ENCODE data around the gene CEACAM20.
A peak's percentile ranks its signal among the peaks of the same experiment; 100 is the strongest.
"Not testable (repeated sequence)": the region's sequence is repeated elsewhere in the genome, so short reads cannot be mapped to it uniquely, and the experiment has no call there.

The CEACAM20 gene

GRCh38 chr19:44498988-44499387 lies 30.5 kb downstream of the CEACAM20 start:
- H3K9ac ChIP-seq: no peak overlapping the region
- H3K36me3 ChIP-seq: peaks cover 53% of the 10 kb centered on the region
- peaks cover 57% of the 10 kb centered on the region for H3K9me3 ChIP-seq
- H4K20me1 ChIP-seq: no peaks in the 10 kb centered on the region
- no peaks in the 10 kb centered on the region for H3K27me3 ChIP-seq
- H3K4me1 ChIP-seq: peaks cover 17% of the 10 kb centered on the region
- no peak for TF ChIP-seq Cebpa-rat (IDR thresholded peaks at IDR 0.05)
- no peak overlapping the region for H3K27ac ChIP-seq
- H3K4me3 ChIP-seq: peak overlapping the region; percentile 76
- H3K4me2 ChIP-seq: peak overlapping the region; percentile 84

- Histone ChIP-seq H3K27ac (no peak overlapping the region), H3K36me3 (peaks cover 76% of the 10 kb centered on the region), H3K4me1 (peaks cover 17% of the 10 kb centered on the region), H3K9ac (no peak overlapping the region), H3K4me3 (peak overlapping the region; percentile 52), H4K20me1 (no peaks in the 10 kb centered on the region), H3K27me3 (no peaks in the 10 kb centered on the region), H3K9me3 (peaks cover 80% of the 10 kb centered on the region), H3K4me2 (no peak overlapping the region)
- TF ChIP-seq Cebpa-rat (IDR thresholded peaks at IDR 0.05): no peak
Measured at GRCh38 chr19:44496711-44497110, 32.8 kb downstream of the CEACAM20 start.

- no peaks in the 10 kb centered on the region for H4K20me1 ChIP-seq
- no peaks in the 10 kb centered on the region for H3K4me1 ChIP-seq
- H3K9ac ChIP-seq: no peak overlapping the region
- no peak for TF ChIP-seq Cebpa-rat (IDR thresholded peaks at IDR 0.05)
- H3K9me3 ChIP-seq: peaks cover 100% of the 10 kb centered on the region
- H3K4me2 ChIP-seq: no peak overlapping the region
- H3K4me3 ChIP-seq: peak overlapping the region; percentile 49
- H3K36me3 ChIP-seq: peaks cover 95% of the 10 kb centered on the region
- no peaks in the 10 kb centered on the region for H3K27me3 ChIP-seq
- H3K27ac ChIP-seq: no peak overlapping the region
Measured at GRCh38 chr19:44476559-44477408, 52.7 kb downstream of the CEACAM20 start.

GRCh38 chr19:44468730-44469129 lies 60.7 kb downstream of the CEACAM20 start:
- H3K9me3 ChIP-seq: peaks cover 97% of the 10 kb centered on the region
- not testable (repeated sequence) for H3K4me1 ChIP-seq, H3K27ac ChIP-seq, H3K9ac ChIP-seq, H3K27me3 ChIP-seq, H4K20me1 ChIP-seq, H3K4me2 ChIP-seq, H3K4me3 ChIP-seq
- H3K36me3 ChIP-seq: peaks cover 24% of the 10 kb centered on the region

- H3K4me3 ChIP-seq, H3K4me1 ChIP-seq, H3K36me3 ChIP-seq, H3K27me3 ChIP-seq, H4K20me1 ChIP-seq, H3K4me2 ChIP-seq, H3K27ac ChIP-seq, H3K9ac ChIP-seq: not testable (repeated sequence)
- H3K9me3 ChIP-seq: peaks cover 77% of the 10 kb centered on the region
Measured at GRCh38 chr19:44462600-44463286, 66.7 kb downstream of the CEACAM20 start.
